Gastroesophageal sphincter (tissue), 3 donors: ENCODE data around the gene HSP90AB1.

Experiments used
- CTCF ChIP-seq, 4 experiments: fragments of 200-600 bp in 2 of 4; fragments of 450-650 bp in 2 of 4; sonication (generic) in 1 of 4; IDR thresholded peaks; one replicate each; pipeline ENCODE4 v1.5.1; 2017 to 2019; ENCODE audit warnings: antibody characterized with exemption in 4 of 4, mild to moderate bottlenecking in 2 of 4, moderate library complexity in 2 of 4
- EP300 ChIP-seq: sonication (generic); formaldehyde crosslinking; IDR thresholded peaks from one replicate; pipeline ENCODE4 v1.6.1; 2017; ENCODE audit warnings: antibody characterized with exemption, mild to moderate bottlenecking
- POLR2A ChIP-seq, 2 donors: fragments of 450-650 bp; IDR thresholded peaks; one replicate each; pipeline ENCODE4 v1.6.1; 2017; ENCODE audit warnings: antibody characterized with exemption in 2 of 2, mild to moderate bottlenecking in 2 of 2, moderate library complexity in 1 of 2
- POLR2AphosphoS5 ChIP-seq: sonication (generic); formaldehyde crosslinking; IDR thresholded peaks from one replicate; pipeline ENCODE4 v1.6.1; 2017; ENCODE audit warnings: antibody characterized with exemption

DNA sequence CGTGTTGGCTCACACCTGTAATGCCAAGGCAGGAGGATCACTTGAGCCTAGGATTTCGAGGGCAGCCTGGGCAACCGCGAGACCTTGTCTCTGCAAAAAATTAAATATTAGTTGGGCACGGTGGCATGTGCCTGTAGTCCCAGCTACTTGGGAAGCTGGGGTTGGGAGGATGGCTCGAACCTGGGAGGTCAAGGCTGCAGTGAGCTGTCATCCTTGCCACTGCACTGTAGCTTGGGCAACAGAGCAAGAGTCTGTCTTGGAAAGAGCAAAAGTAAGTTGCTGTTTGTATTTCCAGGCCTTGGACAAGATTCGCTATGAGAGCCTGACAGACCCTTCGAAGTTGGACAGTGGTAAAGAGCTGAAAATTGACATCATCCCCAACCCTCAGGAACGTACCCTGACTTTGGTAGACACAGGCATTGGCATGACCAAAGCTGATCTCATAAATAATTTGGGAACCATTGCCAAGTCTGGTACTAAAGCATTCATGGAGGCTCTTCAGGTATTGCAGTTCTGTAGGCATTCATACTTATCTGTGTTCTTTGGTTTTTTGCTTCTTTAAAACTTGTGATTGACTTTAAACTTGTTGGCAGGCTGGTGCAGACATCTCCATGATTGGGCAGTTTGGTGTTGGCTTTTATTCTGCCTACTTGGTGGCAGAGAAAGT is 2.3 kb downstream of the HSP90AB1 start:
- TF ChIP-seq CTCF (IDR thresholded peaks at IDR 0.05) (no peak), POLR2AphosphoS5 (no peak), EP300 (no peak), POLR2A (IDR thresholded peaks at IDR 0.05) (no peak)
